GM10847 (cell line): Measurements from ENCODE around the gene SRGN.

Experiments used
- POLR2A ChIP-seq: IDR thresholded peaks from 2 replicates; pipeline ENCODE4 v1.6.1; 2011; ENCODE audit not compliant: insufficient read length; ENCODE audit errors: extremely low read depth

The SRGN gene, protein sequence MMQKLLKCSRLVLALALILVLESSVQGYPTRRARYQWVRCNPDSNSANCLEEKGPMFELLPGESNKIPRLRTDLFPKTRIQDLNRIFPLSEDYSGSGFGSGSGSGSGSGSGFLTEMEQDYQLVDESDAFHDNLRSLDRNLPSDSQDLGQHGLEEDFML

DNA sequence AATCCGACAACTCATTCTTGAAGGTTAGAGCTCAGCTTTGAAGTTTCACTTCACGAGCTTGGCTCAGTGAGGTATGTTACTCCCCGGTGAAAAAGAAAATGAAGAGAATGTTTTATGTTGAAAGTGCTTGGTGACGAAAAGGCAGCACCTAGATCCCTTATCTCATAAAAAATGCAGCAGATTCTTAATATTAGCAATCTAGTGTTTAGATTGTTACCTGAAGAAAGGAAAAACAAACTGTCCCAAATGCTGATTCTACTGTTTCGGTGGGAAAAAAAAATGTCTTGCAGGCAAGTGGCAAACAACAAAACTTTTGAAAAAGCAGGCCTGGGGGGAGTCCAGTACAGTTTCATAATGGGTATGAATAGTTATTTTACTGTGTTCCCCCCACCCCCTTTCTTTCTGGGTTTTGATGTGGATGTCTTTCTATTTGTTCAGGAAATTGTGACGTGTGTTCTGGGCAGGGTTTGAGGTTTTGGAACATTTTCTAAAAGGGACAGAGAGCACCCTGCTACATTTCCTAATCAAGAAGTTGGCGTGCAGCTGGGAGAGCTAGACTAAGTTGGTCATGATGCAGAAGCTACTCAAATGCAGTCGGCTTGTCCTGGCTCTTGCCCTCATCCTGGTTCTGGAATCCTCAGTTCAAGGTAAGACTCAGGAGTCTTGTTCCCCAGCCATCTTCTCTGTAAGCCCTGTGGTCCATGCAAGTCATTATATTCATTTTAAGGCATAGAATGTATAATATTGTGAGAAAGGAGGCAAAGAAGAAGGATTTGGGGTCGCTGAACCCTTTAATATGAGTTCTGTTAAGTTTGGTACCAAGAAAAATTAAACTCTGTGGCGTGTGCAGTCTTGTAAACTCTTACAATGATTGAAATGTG lies at the start of gene SRGN:
SRGN (plus strand) TSS at position 514 of the 881 bp plus-strand sequence; CDS start at position 569, 55 bp downstream.
- TF ChIP-seq POLR2A, result peak; percentile 75

DNA sequence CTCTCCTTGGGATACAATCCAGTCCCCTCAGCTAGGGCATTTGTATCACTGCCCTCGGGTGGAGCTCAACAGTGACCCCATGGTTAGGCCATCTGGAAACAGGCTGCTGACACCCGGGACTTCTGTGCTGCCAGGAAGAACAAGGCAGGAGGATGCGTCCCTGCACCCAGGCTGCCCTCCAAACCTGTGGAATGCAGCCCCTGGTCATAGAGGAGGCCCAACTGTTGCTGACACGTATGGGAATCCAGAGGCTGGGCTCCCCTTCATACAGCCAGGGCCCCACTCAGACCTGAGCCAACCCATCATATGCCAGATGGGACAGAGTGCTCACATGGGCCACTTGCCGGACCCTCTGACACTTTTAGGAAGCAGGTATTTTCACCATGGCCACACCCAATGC lies 45.5 kb upstream of the SRGN start:
- TF ChIP-seq POLR2A, result no peak

- TF ChIP-seq POLR2A, result no peak
These were observed 45.1 kb upstream of the SRGN start for GRCh38 chr10:69042838-69043237.

GRCh38 chr10:69043931-69044531 lies 43.9 kb upstream of the SRGN start:
- TF ChIP-seq POLR2A, result peak; percentile 10

- TF ChIP-seq POLR2A, result no peak
These were observed 43.4 kb upstream of the SRGN start for GRCh38 chr10:69044546-69044945.

DNA sequence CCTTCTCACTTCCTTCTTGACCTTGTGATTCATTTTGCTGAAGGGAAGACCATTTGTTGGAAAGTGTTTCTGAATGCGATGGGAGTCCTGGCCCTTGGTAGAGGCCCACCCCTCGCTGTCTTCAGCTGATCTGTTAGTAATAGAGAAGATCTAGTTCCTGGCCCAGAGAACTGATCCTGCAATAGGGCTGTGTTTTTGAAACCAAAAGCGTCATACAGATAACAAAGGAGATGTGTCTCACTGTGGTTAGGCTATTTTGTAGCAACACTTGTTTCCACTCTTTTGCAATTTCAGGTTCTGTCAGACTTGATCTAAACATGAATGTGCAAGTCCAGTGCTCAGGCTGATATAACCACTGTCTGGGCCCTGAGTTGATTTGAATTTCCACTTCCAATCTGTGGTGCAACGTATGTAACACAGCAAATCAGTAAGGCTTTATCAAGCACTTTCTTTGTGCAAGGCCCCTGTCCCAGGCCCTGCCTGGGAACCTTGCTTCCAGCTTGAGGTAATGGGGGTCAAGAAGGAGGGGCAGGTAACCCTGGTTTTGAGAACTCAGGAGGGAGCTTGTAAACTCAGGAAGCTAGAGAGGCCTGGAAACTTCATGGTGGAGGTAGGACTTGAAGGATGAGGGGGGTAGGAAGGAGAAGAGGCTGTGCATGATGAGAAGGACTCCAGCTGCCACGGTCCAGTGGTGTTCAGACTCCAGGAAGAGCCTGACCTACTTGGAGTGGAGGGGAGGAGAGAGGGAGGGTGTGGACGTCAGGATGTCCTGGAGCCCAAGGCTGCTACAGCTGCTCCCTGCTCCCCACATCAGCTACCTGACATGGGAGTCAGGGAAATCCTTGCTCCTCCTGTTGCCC lies 42.2 kb upstream of the SRGN start:
- no peak for TF ChIP-seq POLR2A

GRCh38 chr10:69047111-69047832 lies 40.6 kb upstream of the SRGN start:
- no peak for TF ChIP-seq POLR2A

- TF ChIP-seq POLR2A, result no peak
These were observed 39.8 kb upstream of the SRGN start for GRCh38 chr10:69048103-69048502.

DNA sequence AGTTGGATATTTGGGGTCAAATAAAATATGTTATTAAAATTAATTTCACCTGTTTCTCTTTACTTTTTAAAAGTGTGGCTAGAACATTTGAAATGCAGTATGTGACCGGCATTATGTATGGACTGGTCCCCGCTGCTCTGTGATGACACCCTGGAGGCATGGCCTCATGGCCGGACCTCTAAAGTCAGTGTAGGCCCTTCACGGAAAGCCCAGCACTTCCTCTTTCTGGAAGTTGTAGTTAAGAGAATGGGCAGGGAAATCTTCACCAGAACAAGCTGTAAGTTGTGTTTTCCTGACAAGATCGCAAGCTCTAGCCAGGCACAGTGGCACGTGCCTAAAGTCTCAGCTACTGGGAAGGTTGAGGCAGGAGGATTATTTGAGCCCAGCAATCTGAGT lies 38.3 kb upstream of the SRGN start:
- TF ChIP-seq POLR2A, result no peak

DNA sequence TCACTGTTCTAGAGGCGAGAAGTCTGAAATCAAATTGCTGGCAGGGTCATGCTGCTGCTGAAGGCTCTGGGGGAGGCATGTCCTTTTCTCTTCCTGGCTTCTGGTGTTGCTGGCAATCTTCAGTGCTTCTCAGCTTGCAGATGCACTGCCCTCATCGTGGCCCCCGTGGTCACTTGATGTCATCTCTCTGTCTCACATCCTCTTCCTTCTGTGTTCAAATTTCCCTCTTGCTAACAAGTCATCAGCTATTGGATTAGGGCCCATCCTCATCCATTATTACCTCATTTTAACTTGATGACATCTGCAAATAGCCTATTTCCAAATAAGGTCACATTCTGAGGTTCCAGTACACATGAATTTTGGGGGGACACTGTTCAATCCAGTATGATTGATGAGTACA lies 36.6 kb upstream of the SRGN start:
- no peak for TF ChIP-seq POLR2A

DNA sequence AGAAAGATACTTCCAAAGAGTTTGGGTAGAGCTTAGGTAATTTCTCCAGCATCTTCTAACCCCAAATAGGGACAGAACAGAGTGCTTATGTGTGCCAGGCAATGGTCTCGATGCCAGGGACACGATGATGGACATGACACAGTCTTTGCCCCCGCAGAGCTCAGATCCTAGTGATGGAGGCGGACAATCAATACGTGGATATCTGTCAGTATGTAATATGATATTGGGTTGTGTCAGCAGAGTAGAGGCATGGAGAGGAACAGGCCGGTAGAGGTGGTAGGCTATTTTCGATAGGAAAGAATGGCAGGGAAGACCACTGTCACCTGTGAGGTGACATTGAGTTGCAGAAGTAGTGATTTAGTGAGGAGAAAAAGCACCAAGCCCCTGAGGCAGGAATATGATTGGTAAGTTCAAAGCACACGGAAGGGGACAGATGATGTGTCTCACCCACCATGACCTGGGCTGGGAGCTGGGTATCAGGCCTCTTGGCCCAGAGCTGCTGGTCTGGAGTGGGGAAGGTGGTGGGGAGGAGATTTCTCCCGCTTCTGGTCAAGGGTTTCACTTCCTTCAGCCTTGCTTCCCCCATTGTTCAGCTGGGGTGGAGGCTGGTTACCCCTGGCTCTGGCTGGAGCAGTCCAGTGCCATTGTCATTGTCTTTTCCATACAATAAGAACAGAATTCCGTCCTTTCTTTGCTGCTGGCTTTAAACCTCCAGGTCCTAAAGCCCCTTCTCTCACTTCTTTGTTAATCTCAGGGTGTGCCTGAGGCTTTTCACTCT lies 36.0 kb upstream of the SRGN start:
- TF ChIP-seq POLR2A, result no peak

DNA sequence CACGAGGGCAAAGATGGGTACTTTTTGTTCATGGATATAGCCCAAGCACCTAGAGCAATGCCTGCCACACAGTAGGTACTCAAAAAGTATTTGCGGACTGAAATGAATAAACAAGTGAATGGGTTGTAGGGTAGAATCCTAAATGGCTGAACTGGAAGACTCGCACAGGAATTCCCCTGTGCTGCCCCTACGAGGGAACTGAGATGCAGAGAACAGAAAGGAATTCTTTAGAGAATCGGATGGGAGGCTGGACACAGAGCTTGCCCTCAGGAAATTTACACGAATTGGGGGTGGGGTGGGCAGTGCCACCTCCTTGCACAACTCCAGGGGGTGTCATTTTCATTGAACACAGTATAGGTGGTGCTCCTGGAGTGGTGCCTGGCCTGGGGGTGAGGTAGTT lies 35.2 kb upstream of the SRGN start:
- TF ChIP-seq POLR2A, result no peak

DNA sequence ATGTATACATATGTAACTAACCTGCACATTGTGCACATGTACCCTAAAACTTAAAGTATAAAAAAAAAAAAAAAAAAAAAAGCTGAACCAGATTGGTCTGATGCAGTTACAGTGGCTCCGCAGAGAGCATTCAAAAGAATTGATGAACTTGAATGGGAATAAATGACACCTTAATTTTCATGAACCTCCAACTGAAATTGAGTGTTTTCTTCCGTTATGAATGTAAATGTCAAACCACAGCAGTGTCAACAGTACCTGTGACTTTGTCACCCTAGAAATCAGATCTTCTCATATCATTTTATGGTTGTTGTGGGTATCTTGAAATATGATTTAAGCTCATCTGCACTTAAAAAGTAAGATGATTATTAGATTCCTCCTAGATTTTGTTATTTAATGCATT lies 32.7 kb upstream of the SRGN start:
- TF ChIP-seq POLR2A, result no peak

- TF ChIP-seq POLR2A, result no peak
These were observed 31.8 kb upstream of the SRGN start for GRCh38 chr10:69056129-69056528.
